SK-N-SH (cell line): ENCODE data around the gene CNTFR. TPM values are rescaled to one million over a fixed set of nuclear protein-coding genes. Genes with fewer than 3 reads are reported as not detected.

Experiments
- CHD2 ChIP-seq: fragments of 150-350 bp; IDR thresholded peaks from 2 replicates; pipeline ENCODE4 v1.6.1; 2018; ENCODE audit warnings: low read length; ENCODE audit not compliant: partially characterized antibody
- EP300 ChIP-seq, 2 experiments: IDR thresholded peaks; 2 replicates each; pipeline versions ENCODE4 v1.4.0 to v1.6.1; 2012; ENCODE audit warnings: borderline replicate concordance in 1 of 2, low read depth in 1 of 2, low read length in 1 of 2
- GATA2 ChIP-seq: sonication (generic); formaldehyde crosslinking; IDR thresholded peaks from 2 replicates; pipeline ENCODE4 v1.5.0; 2020; ENCODE audit warnings: mild to moderate bottlenecking, missing genetic modification reagents
- NFIC ChIP-seq: IDR thresholded peaks from 2 replicates; pipeline ENCODE4 v1.4.0; 2012; ENCODE audit warnings: borderline replicate concordance
- POLR2AphosphoS5 ChIP-seq: IDR thresholded peaks from 2 replicates; pipeline ENCODE4 v1.6.1; 2012; ENCODE audit warnings: low read depth, low read length
- RAD21 ChIP-seq: IDR thresholded peaks from 2 replicates; pipeline ENCODE4 v1.6.1; 2012; ENCODE audit warnings: mild to moderate bottlenecking, low read length
- RCOR1 ChIP-seq: fragments of 150-350 bp; IDR thresholded peaks from 2 replicates; pipeline ENCODE4 v1.6.1; 2017; ENCODE audit warnings: antibody characterized with exemption, low read length
- RXRA ChIP-seq: IDR thresholded peaks from 2 replicates; pipeline ENCODE4 v1.4.0; 2012; ENCODE audit warnings: low read depth, mild to moderate bottlenecking, borderline replicate concordance
- SIN3A ChIP-seq: IDR thresholded peaks from 2 replicates; pipeline ENCODE4 v1.6.1; 2012; ENCODE audit warnings: low read depth, mild to moderate bottlenecking, low read length, moderate library complexity, borderline replicate concordance
- TAF1 ChIP-seq: IDR thresholded peaks from 2 replicates; pipeline ENCODE4 v1.6.1; 2012; ENCODE audit warnings: low read depth, mild to moderate bottlenecking, low read length, moderate library complexity, borderline replicate concordance
- TEAD4 ChIP-seq: IDR thresholded peaks from 2 replicates; pipeline ENCODE4 v1.4.0; 2012; ENCODE audit warnings: mild to moderate bottlenecking, borderline replicate concordance; ENCODE audit not compliant: insufficient read depth
- YY1 ChIP-seq: IDR thresholded peaks from 2 replicates; pipeline ENCODE4 v1.4.0; 2012; ENCODE audit warnings: low read depth, mild to moderate bottlenecking
- polyA plus RNA-seq, 3 experiments: library from polyadenylated mRNA; depleted of rRNA; stranded (reverse); fragments of >200 nt; gene quantifications; 2 replicates each; pipeline ENCODE4 v1.2.3, GENCODE V29; 2012
- TF ChIP-seq, protein P1 (sequence below): IDR thresholded peaks from 2 replicates; pipeline ENCODE4 v1.4.0; 2012; ENCODE audit warnings: low read depth, borderline replicate concordance
- TF ChIP-seq, protein P2 (sequence below): IDR thresholded peaks from 2 replicates; pipeline ENCODE4 v1.6.1; 2012; ENCODE audit warnings: mild to moderate bottlenecking, low read depth, low read length, moderate library complexity
- TF ChIP-seq, protein P3 (sequence below): IDR thresholded peaks from 2 replicates; pipeline ENCODE4 v1.4.0; 2012; ENCODE audit warnings: low read depth
- TF ChIP-seq, protein P4 (sequence below): IDR thresholded peaks from 2 replicates; pipeline ENCODE4; 2012
- TF ChIP-seq, protein P5 (sequence below): IDR thresholded peaks from 2 replicates; pipeline ENCODE4 v1.4.0; 2012; ENCODE audit warnings: low read depth, borderline replicate concordance

The CNTFR gene
- polyA plus RNA-seq, 1 of the 3 experiments (the other 2 are of a cell fraction), result 1.8 TPM

DNA sequence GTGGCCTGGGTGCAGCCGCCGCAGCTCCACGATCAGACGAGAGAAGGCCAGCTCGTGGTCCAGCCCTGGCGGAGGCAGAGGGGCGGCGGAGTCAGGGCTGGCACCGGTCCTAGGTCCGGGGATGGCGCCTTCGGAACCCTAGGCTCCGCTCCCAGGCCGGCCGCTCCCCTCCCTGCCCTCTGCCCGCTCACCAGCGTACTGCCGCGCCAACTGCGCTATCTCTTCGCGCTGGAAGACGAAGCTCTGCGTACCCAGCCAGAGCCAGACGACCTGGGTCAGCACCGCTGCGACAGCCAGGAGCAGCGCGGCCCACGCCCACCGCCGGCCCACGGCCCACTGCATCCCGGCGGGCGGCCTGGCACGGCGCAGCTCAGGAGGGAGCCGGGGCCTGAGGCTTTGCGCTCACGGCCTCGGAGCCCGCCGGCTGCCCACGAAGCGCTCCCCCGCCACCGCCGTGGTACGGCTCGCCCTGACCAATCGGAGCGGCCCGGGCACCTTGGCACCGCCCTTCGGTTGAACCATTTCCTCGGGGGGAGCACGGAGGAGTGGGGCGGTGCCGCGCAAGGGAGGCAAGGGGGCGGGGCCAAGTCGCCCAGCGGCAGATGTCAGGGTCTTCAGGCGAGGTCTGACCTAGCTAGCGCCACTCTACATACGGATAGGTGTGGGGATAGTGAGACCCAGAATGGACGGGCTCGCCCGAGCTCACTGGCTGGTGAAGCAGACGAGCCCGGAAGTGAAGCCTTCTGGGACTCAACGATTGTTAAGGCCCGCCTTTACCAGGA, 48.0 kb upstream of the CNTFR start, which contains the start of gene SIGMAR1 (continued):
- TF ChIP-seq, protein P1, sequence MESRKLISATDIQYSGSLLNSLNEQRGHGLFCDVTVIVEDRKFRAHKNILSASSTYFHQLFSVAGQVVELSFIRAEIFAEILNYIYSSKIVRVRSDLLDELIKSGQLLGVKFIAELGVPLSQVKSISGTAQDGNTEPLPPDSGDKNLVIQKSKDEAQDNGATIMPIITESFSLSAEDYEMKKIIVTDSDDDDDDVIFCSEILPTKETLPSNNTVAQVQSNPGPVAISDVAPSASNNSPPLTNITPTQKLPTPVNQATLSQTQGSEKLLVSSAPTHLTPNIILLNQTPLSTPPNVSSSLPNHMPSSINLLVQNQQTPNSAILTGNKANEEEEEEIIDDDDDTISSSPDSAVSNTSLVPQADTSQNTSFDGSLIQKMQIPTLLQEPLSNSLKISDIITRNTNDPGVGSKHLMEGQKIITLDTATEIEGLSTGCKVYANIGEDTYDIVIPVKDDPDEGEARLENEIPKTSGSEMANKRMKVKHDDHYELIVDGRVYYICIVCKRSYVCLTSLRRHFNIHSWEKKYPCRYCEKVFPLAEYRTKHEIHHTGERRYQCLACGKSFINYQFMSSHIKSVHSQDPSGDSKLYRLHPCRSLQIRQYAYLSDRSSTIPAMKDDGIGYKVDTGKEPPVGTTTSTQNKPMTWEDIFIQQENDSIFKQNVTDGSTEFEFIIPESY, result no peak
- TF ChIP-seq, protein P2, sequence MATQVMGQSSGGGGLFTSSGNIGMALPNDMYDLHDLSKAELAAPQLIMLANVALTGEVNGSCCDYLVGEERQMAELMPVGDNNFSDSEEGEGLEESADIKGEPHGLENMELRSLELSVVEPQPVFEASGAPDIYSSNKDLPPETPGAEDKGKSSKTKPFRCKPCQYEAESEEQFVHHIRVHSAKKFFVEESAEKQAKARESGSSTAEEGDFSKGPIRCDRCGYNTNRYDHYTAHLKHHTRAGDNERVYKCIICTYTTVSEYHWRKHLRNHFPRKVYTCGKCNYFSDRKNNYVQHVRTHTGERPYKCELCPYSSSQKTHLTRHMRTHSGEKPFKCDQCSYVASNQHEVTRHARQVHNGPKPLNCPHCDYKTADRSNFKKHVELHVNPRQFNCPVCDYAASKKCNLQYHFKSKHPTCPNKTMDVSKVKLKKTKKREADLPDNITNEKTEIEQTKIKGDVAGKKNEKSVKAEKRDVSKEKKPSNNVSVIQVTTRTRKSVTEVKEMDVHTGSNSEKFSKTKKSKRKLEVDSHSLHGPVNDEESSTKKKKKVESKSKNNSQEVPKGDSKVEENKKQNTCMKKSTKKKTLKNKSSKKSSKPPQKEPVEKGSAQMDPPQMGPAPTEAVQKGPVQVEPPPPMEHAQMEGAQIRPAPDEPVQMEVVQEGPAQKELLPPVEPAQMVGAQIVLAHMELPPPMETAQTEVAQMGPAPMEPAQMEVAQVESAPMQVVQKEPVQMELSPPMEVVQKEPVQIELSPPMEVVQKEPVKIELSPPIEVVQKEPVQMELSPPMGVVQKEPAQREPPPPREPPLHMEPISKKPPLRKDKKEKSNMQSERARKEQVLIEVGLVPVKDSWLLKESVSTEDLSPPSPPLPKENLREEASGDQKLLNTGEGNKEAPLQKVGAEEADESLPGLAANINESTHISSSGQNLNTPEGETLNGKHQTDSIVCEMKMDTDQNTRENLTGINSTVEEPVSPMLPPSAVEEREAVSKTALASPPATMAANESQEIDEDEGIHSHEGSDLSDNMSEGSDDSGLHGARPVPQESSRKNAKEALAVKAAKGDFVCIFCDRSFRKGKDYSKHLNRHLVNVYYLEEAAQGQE, result no peak
- TF ChIP-seq GATA2 (CRISPR knock-in tag) (peak; percentile 21; the same call in 1 of the 2 replicates), YY1 (0 out of 2 replicates have a peak, but pooled peaks have one; percentile 20), RCOR1 (no peak), NFIC (no peak), RAD21 (no peak), TAF1 (peak; percentile 70), RXRA (no peak), POLR2AphosphoS5 (peak; percentile 55), EP300 (IDR thresholded peaks at IDR 0.05; ENCODE audit: borderline replicate concordance in 1 of 2, low read depth in 1 of 2, low read length in 1 of 2) (no peak; a peak in 1 of 4 replicates), CHD2 (peak; percentile 16), TEAD4 (no peak), SIN3A (no peak)
- TF ChIP-seq, protein P3, sequence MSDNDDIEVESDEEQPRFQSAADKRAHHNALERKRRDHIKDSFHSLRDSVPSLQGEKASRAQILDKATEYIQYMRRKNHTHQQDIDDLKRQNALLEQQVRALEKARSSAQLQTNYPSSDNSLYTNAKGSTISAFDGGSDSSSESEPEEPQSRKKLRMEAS, result peak; percentile 32; the same call in 1 of the 2 replicates
- TF ChIP-seq, protein P4, sequence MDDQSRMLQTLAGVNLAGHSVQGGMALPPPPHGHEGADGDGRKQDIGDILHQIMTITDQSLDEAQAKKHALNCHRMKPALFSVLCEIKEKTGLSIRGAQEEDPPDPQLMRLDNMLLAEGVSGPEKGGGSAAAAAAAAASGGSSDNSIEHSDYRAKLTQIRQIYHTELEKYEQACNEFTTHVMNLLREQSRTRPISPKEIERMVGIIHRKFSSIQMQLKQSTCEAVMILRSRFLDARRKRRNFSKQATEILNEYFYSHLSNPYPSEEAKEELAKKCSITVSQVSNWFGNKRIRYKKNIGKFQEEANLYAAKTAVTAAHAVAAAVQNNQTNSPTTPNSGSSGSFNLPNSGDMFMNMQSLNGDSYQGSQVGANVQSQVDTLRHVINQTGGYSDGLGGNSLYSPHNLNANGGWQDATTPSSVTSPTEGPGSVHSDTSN, result peak; percentile 12; the same call in 1 of the 2 replicates
- TF ChIP-seq, protein P5, sequence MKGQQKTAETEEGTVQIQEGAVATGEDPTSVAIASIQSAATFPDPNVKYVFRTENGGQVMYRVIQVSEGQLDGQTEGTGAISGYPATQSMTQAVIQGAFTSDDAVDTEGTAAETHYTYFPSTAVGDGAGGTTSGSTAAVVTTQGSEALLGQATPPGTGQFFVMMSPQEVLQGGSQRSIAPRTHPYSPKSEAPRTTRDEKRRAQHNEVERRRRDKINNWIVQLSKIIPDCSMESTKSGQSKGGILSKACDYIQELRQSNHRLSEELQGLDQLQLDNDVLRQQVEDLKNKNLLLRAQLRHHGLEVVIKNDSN, result 0 out of 2 replicates have a peak, but pooled peaks have one; percentile 56
